Measurements from ENCODE around the gene COPB1. TPM values are rescaled to one million over a fixed set of nuclear protein-coding genes. Genes with fewer than 3 reads are reported as not detected.
A peak's percentile ranks its signal among the peaks of the same experiment; 100 is the strongest.

Gene COPB1
- total RNA-seq, 2 experiments from 2014 or later: 93.1 to 95.9 TPM

DNA sequence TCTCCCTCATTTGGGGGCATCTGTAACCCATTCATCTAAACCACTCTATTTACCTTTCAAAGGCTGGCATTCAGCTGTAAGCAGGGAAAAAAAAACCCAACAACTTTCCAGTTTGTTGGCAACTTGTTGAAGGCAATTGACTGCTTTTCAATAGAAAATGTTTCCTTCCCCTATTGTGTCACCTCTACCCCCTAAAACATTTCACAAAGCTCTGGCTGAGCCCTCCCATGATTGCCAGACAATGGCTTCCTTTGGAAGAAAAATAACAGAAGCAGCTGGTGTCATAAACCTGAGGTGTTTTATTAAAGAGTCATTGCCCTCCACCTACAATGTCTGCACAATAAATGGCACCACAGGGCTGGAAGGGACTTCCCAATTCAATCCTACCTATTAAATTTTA is 42.7 kb upstream of the COPB1 start:
- TF ChIP-seq, protein P1, sequence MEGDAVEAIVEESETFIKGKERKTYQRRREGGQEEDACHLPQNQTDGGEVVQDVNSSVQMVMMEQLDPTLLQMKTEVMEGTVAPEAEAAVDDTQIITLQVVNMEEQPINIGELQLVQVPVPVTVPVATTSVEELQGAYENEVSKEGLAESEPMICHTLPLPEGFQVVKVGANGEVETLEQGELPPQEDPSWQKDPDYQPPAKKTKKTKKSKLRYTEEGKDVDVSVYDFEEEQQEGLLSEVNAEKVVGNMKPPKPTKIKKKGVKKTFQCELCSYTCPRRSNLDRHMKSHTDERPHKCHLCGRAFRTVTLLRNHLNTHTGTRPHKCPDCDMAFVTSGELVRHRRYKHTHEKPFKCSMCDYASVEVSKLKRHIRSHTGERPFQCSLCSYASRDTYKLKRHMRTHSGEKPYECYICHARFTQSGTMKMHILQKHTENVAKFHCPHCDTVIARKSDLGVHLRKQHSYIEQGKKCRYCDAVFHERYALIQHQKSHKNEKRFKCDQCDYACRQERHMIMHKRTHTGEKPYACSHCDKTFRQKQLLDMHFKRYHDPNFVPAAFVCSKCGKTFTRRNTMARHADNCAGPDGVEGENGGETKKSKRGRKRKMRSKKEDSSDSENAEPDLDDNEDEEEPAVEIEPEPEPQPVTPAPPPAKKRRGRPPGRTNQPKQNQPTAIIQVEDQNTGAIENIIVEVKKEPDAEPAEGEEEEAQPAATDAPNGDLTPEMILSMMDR (IDR thresholded peaks at IDR 0.05): no peak
- ATAC-seq (ENCODE audit: poor library complexity) (no peak), DNase-seq (no peak)
- Mint-ChIP-seq H3K9me3 (no peaks in the 10 kb centered on the region), H3K27me3 (no peaks in the 10 kb centered on the region), H3K36me3 (ENCODE audit: low read depth) (peaks cover 5% of the 10 kb centered on the region), H3K27ac (no peak overlapping the region), H3K4me3 (no peak overlapping the region), H3K4me1 (ENCODE audit: low read depth) (peaks cover 40% of the 10 kb centered on the region)
- Histone ChIP-seq H3K4me3 (ENCODE audit: low read length) (no peak overlapping the region), H3K9me3 (ENCODE audit: control insufficient read depth in 1 of 2, insufficient read depth in 1 of 2, low read length in 2 of 2) (no peaks in the 10 kb centered on the region), H3K36me3 (ENCODE audit: insufficient read depth, low read length) (no peaks in the 10 kb centered on the region), H3K4me1 (ENCODE audit: insufficient read depth, low read length) (peaks cover 7% of the 10 kb centered on the region), H3K27me3 (ENCODE audit: control insufficient read depth in 1 of 2, insufficient read depth in 2 of 2, low read length in 2 of 2) (no peaks in the 10 kb centered on the region), H3K27ac (ENCODE audit: low read depth in 1 of 2, low read length in 2 of 2) (no peak overlapping the region)
- ChIA-PET POLR2A (interaction anchor here (0.8 to 2.5 kb wide), 5 partner anchors 13 to 350 kb away, joined by 3 to 9 read pairs (median 4); partner anchors contain the start of gene CYP2R1), CTCF (interaction anchor here (1.6 to 1.9 kb wide), 2 partner anchors 102 to 191 kb away, joined by 3 to 4 read pairs; no protein-coding TSS in a partner anchor)
- intact Hi-C loops (cut with DNase I, micrococcal nuclease): no loop called here

GRCh38 chr11:14541192-14541947 is 41.8 kb upstream of the COPB1 start:
- H3K4me3 ChIP-seq (ENCODE audit: low read length): no peak overlapping the region
- ATAC-seq (ENCODE audit: poor library complexity): no peak
- ChIA-PET POLR2A (interaction anchor here (1.0 to 2.5 kb wide), 4 partner anchors 14 to 350 kb away, joined by 3 to 9 read pairs (median 4); partner anchors contain the start of gene CYP2R1), CTCF (no interaction called here)
- Mint-ChIP-seq H3K4me3 (no peak overlapping the region), H3K36me3 (ENCODE audit: low read depth) (peaks cover 5% of the 10 kb centered on the region), H3K27me3 (no peaks in the 10 kb centered on the region), H3K27ac (peak overlapping the region; percentile 52), H3K4me1 (ENCODE audit: low read depth) (peaks cover 47% of the 10 kb centered on the region), H3K9me3 (no peaks in the 10 kb centered on the region)
- peaks cover 7% of the 10 kb centered on the region for H3K4me1 ChIP-seq (ENCODE audit: insufficient read depth, low read length)
- DNase-seq: no peak
- TF ChIP-seq, protein P1 (IDR thresholded peaks at IDR 0.05): no peak
- H3K27me3 ChIP-seq (ENCODE audit: control insufficient read depth in 1 of 2, insufficient read depth in 2 of 2, low read length in 2 of 2): no peaks in the 10 kb centered on the region
- H3K9me3 ChIP-seq (ENCODE audit: control insufficient read depth in 1 of 2, insufficient read depth in 1 of 2, low read length in 2 of 2): no peaks in the 10 kb centered on the region
- no peaks in the 10 kb centered on the region for H3K36me3 ChIP-seq (ENCODE audit: insufficient read depth, low read length)
- H3K27ac ChIP-seq (ENCODE audit: low read depth in 1 of 2, low read length in 2 of 2): no peak overlapping the region
- intact Hi-C loops (cut with DNase I, micrococcal nuclease): no loop called here

- H3K9me3 ChIP-seq (ENCODE audit: control insufficient read depth in 1 of 2, insufficient read depth in 1 of 2, low read length in 2 of 2): no peaks in the 10 kb centered on the region
- CTCF ChIA-PET: no interaction called here
- Mint-ChIP-seq H3K9me3 (no peaks in the 10 kb centered on the region), H3K36me3 (ENCODE audit: low read depth) (peaks cover 5% of the 10 kb centered on the region), H3K27me3 (no peaks in the 10 kb centered on the region), H3K4me3 (no peak overlapping the region), H3K4me1 (ENCODE audit: low read depth) (peaks cover 47% of the 10 kb centered on the region), H3K27ac (peak overlapping the region; percentile 52)
- POLR2A ChIA-PET: interaction anchor here (0.7 to 2.1 kb wide), 5 partner anchors 15 to 283 kb away, joined by 3 to 10 read pairs (median 3); partner anchors contain the start of gene PDE3B
- H3K27me3 ChIP-seq (ENCODE audit: control insufficient read depth in 1 of 2, insufficient read depth in 2 of 2, low read length in 2 of 2): no peaks in the 10 kb centered on the region
- DNase-seq (no peak), ATAC-seq (ENCODE audit: poor library complexity) (no peak)
- no peak overlapping the region for H3K4me3 ChIP-seq (ENCODE audit: low read length)
- H3K4me1 ChIP-seq (ENCODE audit: insufficient read depth, low read length): peaks cover 7% of the 10 kb centered on the region
- intact Hi-C loops (cut with DNase I, micrococcal nuclease): loop anchor here (5.0 to 10.0 kb wide), 5 partner anchors 227 to 535 kb away; partner anchors contain the start of genes CALCB (in 1 of the 2) and CYP2R1 (in 1 of the 2)
- no peaks in the 10 kb centered on the region for H3K36me3 ChIP-seq (ENCODE audit: insufficient read depth, low read length)
- TF ChIP-seq, protein P1 (IDR thresholded peaks at IDR 0.05): peak; percentile 6
- H3K27ac ChIP-seq (ENCODE audit: low read depth in 1 of 2, low read length in 2 of 2): no peak overlapping the region
Observed at GRCh38 chr11:14539982-14540421, 40.4 kb upstream of the COPB1 start.
